MM.1S (cell line): ENCODE data around the gene MAGI2.

ENCODE experiments used
- EZH2phosphoT487 ChIP-seq: fragments of 300-600 bp; sonication (generic); IDR thresholded peaks from 2 replicates; pipeline ENCODE4 v1.6.1; 2018; ENCODE audit warnings: antibody characterized with exemption, low read length
- TF ChIP-seq, protein P1 (sequence below): fragments of 300-600 bp; sonication (generic); IDR thresholded peaks from 2 replicates; pipeline ENCODE4 v1.5.1; 2016; ENCODE audit warnings: antibody characterized with exemption, low read length, mixed read lengths

DNA sequence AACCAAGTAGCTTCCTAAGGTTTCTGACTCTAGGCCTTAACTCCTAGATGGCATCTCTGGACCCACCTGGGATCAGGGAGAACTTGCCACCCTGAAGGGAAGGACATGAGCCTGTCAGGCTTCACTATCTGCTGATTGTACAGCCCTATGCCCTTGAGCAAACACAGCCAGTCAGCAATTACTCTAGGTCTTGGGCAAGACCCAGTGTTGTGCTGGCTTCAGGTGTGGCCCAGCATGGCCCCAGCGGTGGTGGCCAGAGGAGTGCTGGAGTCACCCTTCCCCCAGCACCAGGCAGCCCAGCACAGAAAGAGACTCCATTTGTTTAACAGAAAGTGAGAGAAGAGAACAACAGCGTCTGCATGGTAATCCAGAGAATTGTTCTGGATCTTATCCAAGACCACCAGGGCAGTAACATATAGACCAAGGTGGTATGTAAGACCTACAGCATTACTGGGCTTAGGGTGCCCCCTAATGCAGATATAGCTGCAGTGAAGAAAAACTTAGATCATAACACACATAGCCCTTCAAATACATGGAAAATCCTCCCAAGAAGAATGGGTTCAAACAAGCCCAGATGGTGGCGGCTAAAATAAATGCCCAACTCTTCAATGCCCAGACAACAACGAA, 207.7 kb downstream of the MAGI2 start:
- TF ChIP-seq, protein P1, sequence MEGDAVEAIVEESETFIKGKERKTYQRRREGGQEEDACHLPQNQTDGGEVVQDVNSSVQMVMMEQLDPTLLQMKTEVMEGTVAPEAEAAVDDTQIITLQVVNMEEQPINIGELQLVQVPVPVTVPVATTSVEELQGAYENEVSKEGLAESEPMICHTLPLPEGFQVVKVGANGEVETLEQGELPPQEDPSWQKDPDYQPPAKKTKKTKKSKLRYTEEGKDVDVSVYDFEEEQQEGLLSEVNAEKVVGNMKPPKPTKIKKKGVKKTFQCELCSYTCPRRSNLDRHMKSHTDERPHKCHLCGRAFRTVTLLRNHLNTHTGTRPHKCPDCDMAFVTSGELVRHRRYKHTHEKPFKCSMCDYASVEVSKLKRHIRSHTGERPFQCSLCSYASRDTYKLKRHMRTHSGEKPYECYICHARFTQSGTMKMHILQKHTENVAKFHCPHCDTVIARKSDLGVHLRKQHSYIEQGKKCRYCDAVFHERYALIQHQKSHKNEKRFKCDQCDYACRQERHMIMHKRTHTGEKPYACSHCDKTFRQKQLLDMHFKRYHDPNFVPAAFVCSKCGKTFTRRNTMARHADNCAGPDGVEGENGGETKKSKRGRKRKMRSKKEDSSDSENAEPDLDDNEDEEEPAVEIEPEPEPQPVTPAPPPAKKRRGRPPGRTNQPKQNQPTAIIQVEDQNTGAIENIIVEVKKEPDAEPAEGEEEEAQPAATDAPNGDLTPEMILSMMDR: no peak
- no peak for TF ChIP-seq EZH2phosphoT487
